Coronary artery (tissue), 2 donors: ENCODE data around the gene FBXL7.

Experiments
- DNase-seq: peaks from one replicate; pipeline ENCODE4 v3.0.0-alpha.2; 2017; ENCODE audit warnings: low spot score
- H3K27ac ChIP-seq, 2 donors: fragments of 200-600 bp; sonication (generic); one replicate each; pipeline ENCODE4 v1.5.1; 2016 to 2019
- H3K4me3 ChIP-seq: fragments of 200-600 bp; sonication (generic); 2 replicates; pipeline ENCODE4 v1.5.1; 2016; ENCODE audit warnings: mild to moderate bottlenecking, moderate library complexity
- CTCF ChIP-seq: fragments of 200-600 bp; sonication (generic); IDR thresholded peaks from one replicate; pipeline ENCODE4 v1.5.1; 2019; ENCODE audit warnings: antibody characterized with exemption

The FBXL7 gene

GRCh38 chr5:15601853-15602252 lies 101.9 kb downstream of the FBXL7 start:
- Histone ChIP-seq H3K27ac (no peak overlapping the region), H3K4me3 (no peak overlapping the region)
- no peak for TF ChIP-seq CTCF
- no peak for DNase-seq

GRCh38 chr5:15604986-15605385 lies 105.0 kb downstream of the FBXL7 start:
- Histone ChIP-seq H3K27ac (no peak overlapping the region), H3K4me3 (no peak overlapping the region)
- TF ChIP-seq CTCF = no peak
- DNase-seq = no peak

- no peak overlapping the region for H3K4me3 ChIP-seq
- TF ChIP-seq CTCF = no peak
- no peak overlapping the region for H3K27ac ChIP-seq
- DNase-seq = no peak
These were observed 106.2 kb downstream of the FBXL7 start for GRCh38 chr5:15606197-15606596.

GRCh38 chr5:15607076-15607475 lies 107.1 kb downstream of the FBXL7 start:
- TF ChIP-seq CTCF = no peak
- DNase-seq = no peak
- no peak overlapping the region for H3K4me3 ChIP-seq
- H3K27ac ChIP-seq = no peak overlapping the region

- Histone ChIP-seq H3K27ac (no peak overlapping the region), H3K4me3 (no peak overlapping the region)
- no peak for TF ChIP-seq CTCF
- DNase-seq = no peak
These were observed 109.2 kb downstream of the FBXL7 start for GRCh38 chr5:15609076-15609725.

- TF ChIP-seq CTCF = no peak
- no peak overlapping the region for H3K4me3 ChIP-seq
- H3K27ac ChIP-seq = no peak overlapping the region
- DNase-seq = no peak
These were observed 110.2 kb downstream of the FBXL7 start for GRCh38 chr5:15610216-15610615.

GRCh38 chr5:15611008-15611407 lies 111.0 kb downstream of the FBXL7 start:
- no peak overlapping the region for H3K27ac ChIP-seq
- no peak for DNase-seq

More at GRCh38 chr5:15611008-15611407, 111.0 kb downstream of the FBXL7 start:
- H3K4me3 ChIP-seq = no peak overlapping the region
- TF ChIP-seq CTCF = no peak
